ENCODE measurements around the gene CACNA1D.

GRCh38 chr3:53566461-53567145 is 72.2 kb downstream of the CACNA1D start:
- no peak for TF ChIP-seq CTCF (IDR thresholded peaks at IDR 0.05; ENCODE audit: insufficient read depth, low read length, poor library complexity, severe bottlenecking)
- TF ChIP-seq EZH2phosphoT487 (conservative IDR thresholded peaks at IDR 0.05; ENCODE audit: low read length) = no peak

Data from SU-DHL-6 (cell line).